ENCODE data around the gene WARS2.

Gene WARS2

GRCh38 chr1:119007670-119008482, 132.6 kb downstream of the WARS2 start:
- no peak for TF ChIP-seq CTCF (conservative IDR thresholded peaks at IDR 0.05; ENCODE audit: low read length)
- DNase-seq (ENCODE audit: low read depth): no peak
- no peak overlapping the region for H3K4me3 ChIP-seq (ENCODE audit: low read length)

- no peak overlapping the region for H3K4me3 ChIP-seq (ENCODE audit: low read length)
- TF ChIP-seq CTCF (conservative IDR thresholded peaks at IDR 0.05; ENCODE audit: low read length): no peak
- no peak for DNase-seq (ENCODE audit: low read depth)
Observed at GRCh38 chr1:119007339-119007669, 133.1 kb downstream of the WARS2 start.

GRCh38 chr1:119006406-119007279, 133.8 kb downstream of the WARS2 start:
- TF ChIP-seq CTCF (conservative IDR thresholded peaks at IDR 0.05; ENCODE audit: low read length): no peak
- no peak overlapping the region for H3K4me3 ChIP-seq (ENCODE audit: low read length)

GRCh38 chr1:119005724-119006405, 134.6 kb downstream of the WARS2 start:
- no peak overlapping the region for H3K4me3 ChIP-seq (ENCODE audit: low read length)
- no peak for TF ChIP-seq CTCF (conservative IDR thresholded peaks at IDR 0.05; ENCODE audit: low read length)
- DNase-seq (ENCODE audit: low read depth): no peak

More at GRCh38 chr1:119006406-119007279, 133.8 kb downstream of the WARS2 start:
- no peak for DNase-seq (ENCODE audit: low read depth)

DNA sequence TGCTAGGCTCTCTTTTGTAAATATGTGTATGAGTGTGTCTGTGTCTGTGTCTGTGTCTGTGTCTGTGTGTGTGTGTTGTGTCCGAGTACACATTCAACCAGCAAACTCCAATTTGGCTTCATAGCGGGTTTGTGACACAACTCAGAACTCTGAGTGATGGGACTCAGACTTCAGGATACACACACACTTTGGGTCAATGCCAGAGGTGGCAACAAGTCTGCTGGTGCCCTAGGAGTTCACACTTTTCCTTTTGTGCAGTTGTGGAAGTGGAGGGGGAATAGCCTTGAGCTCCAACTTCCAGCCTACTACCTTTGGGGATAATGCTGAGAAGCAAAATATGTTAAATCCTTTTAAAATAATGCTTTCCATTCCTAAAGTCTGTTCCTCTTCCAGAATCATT, 135.7 kb downstream of the WARS2 start:
- no peak for TF ChIP-seq CTCF (conservative IDR thresholded peaks at IDR 0.05; ENCODE audit: low read length)
- no peak overlapping the region for H3K4me3 ChIP-seq (ENCODE audit: low read length)
- DNase-seq (ENCODE audit: low read depth): no peak

DNA sequence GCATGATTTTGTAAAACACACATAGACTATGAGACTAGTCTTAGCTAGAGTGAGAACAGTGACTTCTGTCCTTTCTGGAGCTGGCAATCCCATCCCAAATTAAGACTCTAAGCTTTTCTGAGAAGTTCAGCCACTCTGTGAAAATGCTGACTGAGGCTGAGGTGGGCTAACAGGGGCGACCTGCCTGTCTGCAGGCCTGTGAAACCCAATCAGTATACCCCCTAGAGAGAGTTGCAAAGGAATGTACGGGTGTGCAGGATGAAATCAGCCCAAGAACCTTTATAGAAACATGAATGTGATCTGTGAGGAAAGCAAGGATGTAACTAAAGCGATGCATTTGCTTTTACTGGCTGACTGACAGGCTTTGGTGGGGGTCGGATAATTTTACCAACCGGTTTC, 136.3 kb downstream of the WARS2 start:
- H3K4me3 ChIP-seq (ENCODE audit: low read length): no peak overlapping the region
- DNase-seq (ENCODE audit: low read depth): no peak
- TF ChIP-seq CTCF (conservative IDR thresholded peaks at IDR 0.05; ENCODE audit: low read length): no peak

All from AG10803 (cell line).